Esophagus squamous epithelium (tissue), 5 donors: ENCODE measurements around the gene ZBED4. TPM values are rescaled to one million over a fixed set of nuclear protein-coding genes. Genes with fewer than 3 reads are reported as not detected.

Experiments
- DNase-seq: peaks from one replicate; lab custom pipeline; 2025; lab: John Stamatoyannopoulos, UW
- H3K27ac ChIP-seq, 4 donors: fragments of 200-600 bp; sonication (generic); one replicate each; pipeline ENCODE4 v1.5.1; 2016 to 2019; ENCODE audit warnings: mild to moderate bottlenecking in 1 of 4
- H3K27me3 ChIP-seq, 4 donors: fragments of 200-600 bp; sonication (generic); 1 replicate in 3 of 4; 2 replicates in 1 of 4; pipeline versions ENCODE4 v1.5.1 to v1.6.0; 2017 to 2021; ENCODE audit warnings: antibody characterized with exemption in 1 of 4
- H3K36me3 ChIP-seq, 3 donors: fragments of 200-600 bp; sonication (generic); one replicate each; pipeline ENCODE4 v1.5.1; 2016 to 2019
- H3K4me1 ChIP-seq, 3 donors: fragments of 200-600 bp; sonication (generic); one replicate each; pipeline ENCODE4 v1.5.1; 2017 to 2019
- H3K4me3 ChIP-seq, 4 donors: fragments of 200-600 bp; sonication (generic); 1 replicate in 3 of 4; 2 replicates in 1 of 4; pipeline ENCODE4 v1.5.1; 2016 to 2019; ENCODE audit warnings: mild to moderate bottlenecking in 2 of 4, moderate library complexity in 1 of 4
- H3K9me3 ChIP-seq, 3 donors: fragments of 200-600 bp; sonication (generic); one replicate each; pipeline ENCODE4 v1.5.1; 2016 to 2019
- POLR2A ChIP-seq, 4 donors: fragments of 450-650 bp; IDR thresholded peaks; one replicate each; pipeline ENCODE4 v1.6.1; 2017; ENCODE audit warnings: antibody characterized with exemption in 4 of 4, mild to moderate bottlenecking in 4 of 4, moderate library complexity in 3 of 4
- WGBS, 2 donors: methylation state at CpG; one replicate each; pipeline ENCODE4 v1.1.5; 2018; 5-methylcytosine and 5-hydroxymethylcytosine counted together
- intact Hi-C: fragments of 100-400 bp; cut with DNase I; formaldehyde crosslinking; loops from one replicate; pipeline ENCODE4 v1.15.0; 2022
- total RNA-seq, 4 donors: library from RNA; depleted of rRNA; stranded (reverse); fragments of >200 nt; gene quantifications; one replicate each; pipeline ENCODE4 v1.1.0, GENCODE V29; 2016
- TF ChIP-seq, protein P1 (sequence below), 6 experiments: fragments of 450-650 bp in 4 of 6; fragments of 200-600 bp in 2 of 6; sonication (generic) in 2 of 6; IDR thresholded peaks; one replicate each; pipeline ENCODE4 v1.5.1; 2016 to 2019; ENCODE audit warnings: antibody characterized with exemption in 6 of 6, mild to moderate bottlenecking in 4 of 6, moderate library complexity in 4 of 6
- donor health status: DM: yes; HTN: yes; CAD: no.

ZBED4 gene
- total RNA-seq, 4 donors from 2014 or later, result 9.6 to 14.1 (median 13.7) TPM

DNA sequence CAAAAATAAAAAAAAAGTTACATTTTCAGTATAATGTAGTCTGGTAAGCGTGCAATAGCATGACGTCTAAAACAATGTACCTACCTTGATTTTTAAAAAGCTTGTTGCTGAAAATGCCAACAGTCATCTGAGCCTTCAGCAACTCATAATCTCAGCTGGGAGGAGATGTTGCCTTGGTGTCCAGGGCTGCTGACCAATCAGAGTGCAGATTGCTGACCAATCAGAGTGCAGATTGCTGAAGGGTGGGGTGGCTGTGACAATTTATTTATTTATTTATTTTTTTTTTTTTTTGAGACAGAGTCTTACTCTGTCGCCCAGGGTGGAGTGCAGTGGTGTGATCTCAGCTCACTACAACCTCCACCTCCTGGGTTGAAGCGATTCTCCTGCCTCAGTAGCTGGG lies 17.8 kb downstream of the ZBED4 start:
- 89 to 98% methylated on average over 3 to 4 of the region's 4 CpGs for WGBS, 2 donors
- Histone ChIP-seq H3K4me3 (no peak overlapping the region), H3K27ac (no peak overlapping the region), H3K27me3 (no peaks in the 10 kb centered on the region), H3K4me1 (no peaks in the 10 kb centered on the region), H3K9me3 (peaks cover 3 to 30% (median 12%) of the 10 kb centered on the region in 3 donors), H3K36me3 (peaks cover 0 to 41% (median 0%) of the 10 kb centered on the region in 3 donors)
- no peak for DNase-seq
- TF ChIP-seq, protein P1, sequence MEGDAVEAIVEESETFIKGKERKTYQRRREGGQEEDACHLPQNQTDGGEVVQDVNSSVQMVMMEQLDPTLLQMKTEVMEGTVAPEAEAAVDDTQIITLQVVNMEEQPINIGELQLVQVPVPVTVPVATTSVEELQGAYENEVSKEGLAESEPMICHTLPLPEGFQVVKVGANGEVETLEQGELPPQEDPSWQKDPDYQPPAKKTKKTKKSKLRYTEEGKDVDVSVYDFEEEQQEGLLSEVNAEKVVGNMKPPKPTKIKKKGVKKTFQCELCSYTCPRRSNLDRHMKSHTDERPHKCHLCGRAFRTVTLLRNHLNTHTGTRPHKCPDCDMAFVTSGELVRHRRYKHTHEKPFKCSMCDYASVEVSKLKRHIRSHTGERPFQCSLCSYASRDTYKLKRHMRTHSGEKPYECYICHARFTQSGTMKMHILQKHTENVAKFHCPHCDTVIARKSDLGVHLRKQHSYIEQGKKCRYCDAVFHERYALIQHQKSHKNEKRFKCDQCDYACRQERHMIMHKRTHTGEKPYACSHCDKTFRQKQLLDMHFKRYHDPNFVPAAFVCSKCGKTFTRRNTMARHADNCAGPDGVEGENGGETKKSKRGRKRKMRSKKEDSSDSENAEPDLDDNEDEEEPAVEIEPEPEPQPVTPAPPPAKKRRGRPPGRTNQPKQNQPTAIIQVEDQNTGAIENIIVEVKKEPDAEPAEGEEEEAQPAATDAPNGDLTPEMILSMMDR (IDR thresholded peaks at IDR 0.05), result no peak
- TF ChIP-seq POLR2A (IDR thresholded peaks at IDR 0.05), result no peak
- intact Hi-C loops, result no loop called here

- H3K27ac ChIP-seq, result no peak overlapping the region
- no peak overlapping the region for H3K4me3 ChIP-seq
- no peak for TF ChIP-seq POLR2A (IDR thresholded peaks at IDR 0.05)
- TF ChIP-seq, protein P1 (IDR thresholded peaks at IDR 0.05), result no peak
- DNase-seq, result no peak
- intact Hi-C loops, result no loop called here
- no peaks in the 10 kb centered on the region for H3K4me1 ChIP-seq
- H3K9me3 ChIP-seq, result peaks cover 0 to 22% (median 3%) of the 10 kb centered on the region in 3 donors
- H3K27me3 ChIP-seq, result no peaks in the 10 kb centered on the region
- 89 to 92% methylated on average over 7 of the region's 7 CpGs for WGBS, 2 donors
- peaks cover 0 to 34% (median 0%) of the 10 kb centered on the region in 3 donors for H3K36me3 ChIP-seq
These were observed 18.7 kb downstream of the ZBED4 start for GRCh38 chr22:49872347-49872746.

GRCh38 chr22:49873228-49873940 lies 19.7 kb downstream of the ZBED4 start:
- Histone ChIP-seq H3K36me3 (peaks cover 0 to 34% (median 0%) of the 10 kb centered on the region in 3 donors), H3K4me3 (no peak overlapping the region), H3K27me3 (no peaks in the 10 kb centered on the region), H3K4me1 (no peaks in the 10 kb centered on the region), H3K27ac (no peak overlapping the region), H3K9me3 (peaks cover 0 to 18% (median 0%) of the 10 kb centered on the region in 3 donors)
- intact Hi-C loops, result no loop called here
- TF ChIP-seq, protein P1 (IDR thresholded peaks at IDR 0.05), result no peak
- TF ChIP-seq POLR2A (IDR thresholded peaks at IDR 0.05), result no peak
- no peak for DNase-seq
- 91 to 92% methylated on average over 15 to 16 of the region's 16 CpGs for WGBS, 2 donors

DNA sequence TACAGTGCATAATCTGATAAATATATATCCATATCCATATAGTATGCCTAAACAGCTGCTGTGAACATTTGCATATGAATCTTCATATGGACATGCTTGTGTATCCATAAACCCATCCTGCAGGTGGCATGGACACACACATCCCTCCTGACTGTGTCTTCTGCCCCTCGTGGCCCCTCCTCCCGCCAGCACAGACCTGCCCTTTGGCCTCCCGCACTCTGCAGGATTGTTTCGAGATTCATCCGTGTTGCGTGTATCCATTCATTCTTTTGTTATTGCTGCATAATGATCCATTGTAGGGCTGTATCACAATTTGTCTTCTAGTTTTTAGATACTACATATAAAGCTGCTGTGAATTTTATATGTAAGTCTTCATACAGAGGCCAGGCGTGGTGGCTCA lies 24.0 kb downstream of the ZBED4 start:
- H3K36me3 ChIP-seq, result peaks cover 0 to 26% (median 0%) of the 10 kb centered on the region in 3 donors
- no peak for TF ChIP-seq POLR2A (IDR thresholded peaks at IDR 0.05)
- TF ChIP-seq, protein P1 (IDR thresholded peaks at IDR 0.05), result no peak
- H3K27ac ChIP-seq, result no peak overlapping the region
- WGBS, 2 donors, result 98 to 99% methylated on average over 7 of the region's 7 CpGs
- H3K4me1 ChIP-seq, result no peaks in the 10 kb centered on the region
- no peak for DNase-seq
- H3K4me3 ChIP-seq, result no peak overlapping the region
- no peaks in the 10 kb centered on the region for H3K9me3 ChIP-seq
- no peaks in the 10 kb centered on the region for H3K27me3 ChIP-seq
- intact Hi-C loops, result no loop called here

GRCh38 chr22:49878206-49878605 lies 24.6 kb downstream of the ZBED4 start:
- 92 to 97% methylated on average over 8 of the region's 8 CpGs for WGBS, 2 donors
- Histone ChIP-seq H3K36me3 (peaks cover 0 to 29% (median 0%) of the 10 kb centered on the region in 3 donors), H3K9me3 (no peaks in the 10 kb centered on the region), H3K27ac (no peak overlapping the region), H3K4me1 (no peaks in the 10 kb centered on the region), H3K4me3 (no peak overlapping the region), H3K27me3 (no peaks in the 10 kb centered on the region)
- intact Hi-C loops, result no loop called here
- DNase-seq, result no peak
- no peak for TF ChIP-seq POLR2A (IDR thresholded peaks at IDR 0.05)
- TF ChIP-seq, protein P1 (IDR thresholded peaks at IDR 0.05), result no peak
